ENCODE data around the gene TEDC1.
"Not testable (repeated sequence)": the region's sequence is repeated elsewhere in the genome, so short reads cannot be mapped to it uniquely, and the experiment has no call there.

TEDC1 gene

DNA sequence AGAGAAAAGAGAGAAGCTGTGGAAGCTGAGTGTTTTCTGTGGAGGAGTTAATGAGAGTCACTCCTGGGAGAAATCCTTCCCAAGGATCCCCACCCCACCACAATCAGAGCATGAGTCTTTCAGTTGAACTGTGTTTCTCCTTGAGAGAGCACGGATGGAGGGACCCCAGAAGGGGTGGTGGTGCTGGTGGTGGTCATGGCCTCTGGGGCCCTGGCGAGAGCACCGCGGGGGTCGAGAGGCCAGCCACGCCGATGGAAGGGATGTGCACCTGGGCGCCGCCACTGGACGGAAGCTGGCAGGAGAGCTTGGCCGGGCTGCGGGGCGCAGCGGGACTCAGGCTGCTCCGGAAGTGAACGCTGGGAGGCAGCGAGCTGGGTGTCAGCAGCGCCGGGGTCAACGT lies 55.4 kb downstream of the TEDC1 start:
- not testable (repeated sequence) for DNase-seq

DNA sequence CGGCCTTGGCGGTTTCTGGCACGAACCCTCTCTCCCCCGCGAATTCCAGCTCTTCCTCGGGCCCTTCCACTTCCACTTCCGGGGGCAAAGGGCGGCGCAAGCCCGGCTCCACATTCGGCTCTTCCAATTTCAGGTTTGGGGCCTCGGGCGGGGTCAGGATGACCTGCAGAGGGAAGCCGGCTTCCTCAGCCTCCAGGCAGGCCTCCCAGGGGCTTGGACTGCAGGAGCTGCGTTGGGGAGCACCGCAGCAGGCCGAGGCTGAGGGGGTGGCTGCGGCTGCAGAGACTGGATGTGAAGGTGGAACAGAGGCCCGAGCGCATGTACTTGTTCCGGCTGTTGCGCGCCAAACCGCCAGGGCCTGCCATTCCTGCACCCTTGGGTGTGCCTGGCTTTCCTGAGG lies 56.0 kb downstream of the TEDC1 start:
- not testable (repeated sequence) for DNase-seq

DNA sequence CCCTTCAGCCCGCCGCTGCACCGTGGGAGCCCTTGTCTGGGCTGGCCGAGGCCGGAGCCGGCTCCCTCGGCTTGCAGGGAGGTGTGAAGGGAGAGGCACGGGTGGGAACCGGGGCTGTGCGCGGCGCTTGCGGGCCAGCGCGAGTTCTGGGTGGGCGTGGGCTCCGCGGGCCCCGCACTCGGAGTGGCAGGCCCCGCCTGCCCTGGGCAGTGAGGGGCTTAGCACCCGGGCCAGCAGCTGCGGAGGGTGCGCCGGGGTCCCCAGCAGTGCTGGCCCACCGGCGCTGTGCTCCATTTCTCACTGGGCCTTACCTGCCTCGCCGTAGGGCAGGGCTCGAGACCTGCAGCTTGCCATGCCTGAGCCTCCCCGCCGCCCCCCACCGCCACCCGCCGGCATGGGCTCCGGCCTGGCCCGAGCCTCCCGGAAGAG lies 56.7 kb downstream of the TEDC1 start:
- no peak for DNase-seq
